Esophagus squamous epithelium (tissue), 5 donors: ENCODE results near the gene EVA1C. TPM values are rescaled to one million over a fixed set of nuclear protein-coding genes. Genes with fewer than 3 reads are reported as not detected.

Experiments used
- DNase-seq: peaks from one replicate; lab custom pipeline; 2025; lab: John Stamatoyannopoulos, UW
- H3K27ac ChIP-seq, 4 donors: fragments of 200-600 bp; sonication (generic); one replicate each; pipeline ENCODE4 v1.5.1; 2016 to 2019; ENCODE audit warnings: mild to moderate bottlenecking in 1 of 4
- H3K27me3 ChIP-seq, 4 donors: fragments of 200-600 bp; sonication (generic); 1 replicate in 3 of 4; 2 replicates in 1 of 4; pipeline versions ENCODE4 v1.5.1 to v1.6.0; 2017 to 2021; ENCODE audit warnings: antibody characterized with exemption in 1 of 4
- H3K36me3 ChIP-seq, 3 donors: fragments of 200-600 bp; sonication (generic); one replicate each; pipeline ENCODE4 v1.5.1; 2016 to 2019
- H3K4me1 ChIP-seq, 3 donors: fragments of 200-600 bp; sonication (generic); one replicate each; pipeline ENCODE4 v1.5.1; 2017 to 2019
- H3K4me3 ChIP-seq, 4 donors: fragments of 200-600 bp; sonication (generic); 1 replicate in 3 of 4; 2 replicates in 1 of 4; pipeline ENCODE4 v1.5.1; 2016 to 2019; ENCODE audit warnings: mild to moderate bottlenecking in 2 of 4, moderate library complexity in 1 of 4
- H3K9me3 ChIP-seq, 3 donors: fragments of 200-600 bp; sonication (generic); one replicate each; pipeline ENCODE4 v1.5.1; 2016 to 2019
- CTCF ChIP-seq, 6 experiments: fragments of 450-650 bp in 4 of 6; fragments of 200-600 bp in 2 of 6; sonication (generic) in 2 of 6; IDR thresholded peaks; one replicate each; pipeline ENCODE4 v1.5.1; 2016 to 2019; ENCODE audit warnings: antibody characterized with exemption in 6 of 6, mild to moderate bottlenecking in 4 of 6, moderate library complexity in 4 of 6
- POLR2A ChIP-seq, 4 donors: fragments of 450-650 bp; IDR thresholded peaks; one replicate each; pipeline ENCODE4 v1.6.1; 2017; ENCODE audit warnings: antibody characterized with exemption in 4 of 4, mild to moderate bottlenecking in 4 of 4, moderate library complexity in 3 of 4
- WGBS, 2 donors: methylation state at CpG; one replicate each; pipeline ENCODE4 v1.1.5; 2018; 5-methylcytosine and 5-hydroxymethylcytosine counted together
- intact Hi-C: fragments of 100-400 bp; cut with DNase I; formaldehyde crosslinking; loops from one replicate; pipeline ENCODE4 v1.15.0; 2022
- total RNA-seq, 4 donors: library from RNA; depleted of rRNA; stranded (reverse); fragments of >200 nt; gene quantifications; one replicate each; pipeline ENCODE4 v1.1.0, GENCODE V29; 2016
- donor health status: DM: yes; HTN: yes; CAD: no.

The EVA1C gene
- total RNA-seq, 4 donors from 2014 or later = 12.7 to 39.9 (median 24.4) TPM

- WGBS, 2 donors = 66 to 80% methylated on average over 4 of the region's 4 CpGs
- Histone ChIP-seq H3K36me3 (no peaks in the 10 kb centered on the region), H3K4me1 (peaks cover 22 to 59% (median 24%) of the 10 kb centered on the region in 3 donors), H3K27ac (peak overlapping the region; percentile 98 to 100 (median 99)), H3K27me3 (no peaks in the 10 kb centered on the region), H3K9me3 (no peaks in the 10 kb centered on the region), H3K4me3 (no peak overlapping the region)
- no peak for DNase-seq
- TF ChIP-seq CTCF (IDR thresholded peaks at IDR 0.05) (no peak), POLR2A (IDR thresholded peaks at IDR 0.05) (no peak)
- intact Hi-C loops = no loop called here
These were observed 2.2 kb upstream of the EVA1C start for GRCh38 chr21:32410291-32410690.

GRCh38 chr21:32410916-32411315 lies 1.6 kb upstream of the EVA1C start:
- no peak for DNase-seq
- Histone ChIP-seq H3K36me3 (no peaks in the 10 kb centered on the region), H3K27me3 (no peaks in the 10 kb centered on the region), H3K27ac (peak overlapping the region; percentile 98 to 100 (median 99)), H3K9me3 (no peaks in the 10 kb centered on the region), H3K4me1 (peaks cover 22 to 63% (median 30%) of the 10 kb centered on the region in 3 donors), H3K4me3 (peak overlapping the region in 3 of 4 donors; percentile 79 to 97 (median 88))
- TF ChIP-seq POLR2A (IDR thresholded peaks at IDR 0.05) (no peak), CTCF (IDR thresholded peaks at IDR 0.05) (no peak)
- intact Hi-C loops = no loop called here
- WGBS, 2 donors = 45 to 51% methylated on average over 5 of the region's 5 CpGs

- no peak for TF ChIP-seq CTCF (IDR thresholded peaks at IDR 0.05)
- peak in 2 of 4 donors; percentile 91 for TF ChIP-seq POLR2A (IDR thresholded peaks at IDR 0.05)
- Histone ChIP-seq H3K9me3 (no peaks in the 10 kb centered on the region), H3K4me1 (peaks cover 18 to 63% (median 33%) of the 10 kb centered on the region in 3 donors), H3K36me3 (peaks cover 0 to 3% (median 0%) of the 10 kb centered on the region in 3 donors), H3K27me3 (no peaks in the 10 kb centered on the region), H3K27ac (peak overlapping the region; percentile 98 to 100 (median 99)), H3K4me3 (peak overlapping the region; percentile 59 to 97 (median 84))
- WGBS, 2 donors = 2% methylated on average over 13 to 32 of the region's 63 CpGs
- intact Hi-C loops = no loop called here
- peak; percentile 10 for DNase-seq
These were observed 950 bp upstream of the EVA1C start for GRCh38 chr21:32411350-32412161.

GRCh38 chr21:32413015-32413504 lies 554 bp downstream of the EVA1C start:
- H3K9me3 ChIP-seq = no peaks in the 10 kb centered on the region
- peaks cover 18 to 73% (median 39%) of the 10 kb centered on the region in 3 donors for H3K4me1 ChIP-seq
- peak overlapping the region; percentile 98 to 100 (median 99) for H3K27ac ChIP-seq
- no peak for DNase-seq
- H3K36me3 ChIP-seq = peaks cover 0 to 16% (median 0%) of the 10 kb centered on the region in 3 donors
- WGBS, 2 donors = 8 to 25% methylated on average over 6 to 8 of the region's 32 CpGs
- H3K4me3 ChIP-seq = peak overlapping the region; percentile 59 to 97 (median 84)
- intact Hi-C loops = no loop called here
- TF ChIP-seq POLR2A (IDR thresholded peaks at IDR 0.05) (no peak), CTCF (IDR thresholded peaks at IDR 0.05) (no peak)
- H3K27me3 ChIP-seq = no peaks in the 10 kb centered on the region
